Measurements from ENCODE around the gene MAPRE3.

MAPRE3 gene

GRCh38 chr2:26986576-26986975 lies 16.1 kb downstream of the MAPRE3 start:
- no peak for DNase-seq

- no peak for DNase-seq
These were observed 17.8 kb downstream of the MAPRE3 start for GRCh38 chr2:26988058-26988860.

- DNase-seq, result no peak
These were observed 18.7 kb downstream of the MAPRE3 start for GRCh38 chr2:26989156-26989555.

GRCh38 chr2:26991717-26992116 lies 21.3 kb downstream of the MAPRE3 start:
- no peak for DNase-seq

GRCh38 chr2:26993768-26994167 lies 23.3 kb downstream of the MAPRE3 start:
- no peak for DNase-seq

GRCh38 chr2:26994983-26995382 lies 24.5 kb downstream of the MAPRE3 start:
- DNase-seq, result no peak

- DNase-seq, result no peak
These were observed 27.0 kb downstream of the MAPRE3 start for GRCh38 chr2:26997394-26997793.

- DNase-seq, result no peak
These were observed 27.9 kb downstream of the MAPRE3 start for GRCh38 chr2:26998323-26998722.

GRCh38 chr2:27000228-27000627 lies 29.8 kb downstream of the MAPRE3 start:
- no peak for DNase-seq

GRCh38 chr2:27000995-27001394 lies 30.6 kb downstream of the MAPRE3 start:
- DNase-seq, result no peak

- no peak for DNase-seq
These were observed 31.5 kb downstream of the MAPRE3 start for GRCh38 chr2:27001950-27002349.

GRCh38 chr2:27003007-27003406 lies 32.6 kb downstream of the MAPRE3 start:
- no peak for DNase-seq

- DNase-seq, result no peak
These were observed 33.4 kb downstream of the MAPRE3 start for GRCh38 chr2:27003857-27004256.

- no peak for DNase-seq
These were observed 36.4 kb downstream of the MAPRE3 start for GRCh38 chr2:27006602-27007415.

- DNase-seq, result no peak
These were observed 37.3 kb downstream of the MAPRE3 start for GRCh38 chr2:27007416-27008374.

- DNase-seq, result no peak
These were observed 38.2 kb downstream of the MAPRE3 start for GRCh38 chr2:27008678-27009077.

- DNase-seq, result no peak
These were observed 38.6 kb downstream of the MAPRE3 start for GRCh38 chr2:27009083-27009482.

- no peak for DNase-seq
These were observed 39.3 kb downstream of the MAPRE3 start for GRCh38 chr2:27009716-27010115.

- no peak for DNase-seq
These were observed 39.7 kb downstream of the MAPRE3 start for GRCh38 chr2:27010139-27010538.

- no peak for DNase-seq
These were observed 43.3 kb downstream of the MAPRE3 start for GRCh38 chr2:27013738-27014137.

- no peak for DNase-seq
These were observed 44.5 kb downstream of the MAPRE3 start for GRCh38 chr2:27014771-27015433.

- peak; percentile 44 for DNase-seq
These were observed 46.4 kb downstream of the MAPRE3 start for GRCh38 chr2:27016801-27017325.
